Brain microvascular endothelial cell (primary cell): Measurements from ENCODE around the gene NBR1.
"Not testable (repeated sequence)": the region's sequence is repeated elsewhere in the genome, so short reads cannot be mapped to it uniquely, and the experiment has no call there.

Source experiments
- DNase-seq: peaks from one replicate; pipeline ENCODE4 v3.0.0-alpha.2; 2020
- H3K27ac ChIP-seq: fragments of 250-450 bp; sonication (Bioruptor Pico); 2 replicates; pipeline ENCODE4 v1.5.1; 2020; ENCODE audit warnings: mild to moderate bottlenecking, moderate library complexity
- H3K27me3 ChIP-seq: fragments of 250-450 bp; sonication (Bioruptor Pico); replicated peaks from 2 replicates; pipeline ENCODE4 v1.5.1; 2020; ENCODE audit warnings: mild to moderate bottlenecking
- H3K36me3 ChIP-seq: fragments of 250-450 bp; sonication (Bioruptor Pico); replicated peaks from 2 replicates; pipeline ENCODE4 v1.5.1; 2020; ENCODE audit warnings: mild to moderate bottlenecking
- H3K4me3 ChIP-seq: 2 replicates; pipeline ENCODE4 v1.5.1; 2011; ENCODE audit warnings: low read depth, mild to moderate bottlenecking, control low read depth, low read length, moderate library complexity
- in situ Hi-C: cut with HindIII; loops from 2 replicates; pipeline ENCODE4 v1.10.0; 2017; ENCODE audit warnings: low sequenced_read_pairs, low pct_ligation_motif_present
- TF ChIP-seq, protein P1 (sequence below): IDR thresholded peaks from 2 replicates; pipeline ENCODE4 v1.5.1; 2011; ENCODE audit warnings: low read depth, mild to moderate bottlenecking, moderate library complexity, low read length, control low read depth, inconsistent platforms; ENCODE audit errors: missing control alignments

NBR1 gene

GRCh38 chr17:43200127-43200526 lies 29.1 kb downstream of the NBR1 start:
- peak; percentile 3 for DNase-seq
- peaks cover 73% of the 10 kb centered on the region for H3K36me3 ChIP-seq
- TF ChIP-seq, protein P1, sequence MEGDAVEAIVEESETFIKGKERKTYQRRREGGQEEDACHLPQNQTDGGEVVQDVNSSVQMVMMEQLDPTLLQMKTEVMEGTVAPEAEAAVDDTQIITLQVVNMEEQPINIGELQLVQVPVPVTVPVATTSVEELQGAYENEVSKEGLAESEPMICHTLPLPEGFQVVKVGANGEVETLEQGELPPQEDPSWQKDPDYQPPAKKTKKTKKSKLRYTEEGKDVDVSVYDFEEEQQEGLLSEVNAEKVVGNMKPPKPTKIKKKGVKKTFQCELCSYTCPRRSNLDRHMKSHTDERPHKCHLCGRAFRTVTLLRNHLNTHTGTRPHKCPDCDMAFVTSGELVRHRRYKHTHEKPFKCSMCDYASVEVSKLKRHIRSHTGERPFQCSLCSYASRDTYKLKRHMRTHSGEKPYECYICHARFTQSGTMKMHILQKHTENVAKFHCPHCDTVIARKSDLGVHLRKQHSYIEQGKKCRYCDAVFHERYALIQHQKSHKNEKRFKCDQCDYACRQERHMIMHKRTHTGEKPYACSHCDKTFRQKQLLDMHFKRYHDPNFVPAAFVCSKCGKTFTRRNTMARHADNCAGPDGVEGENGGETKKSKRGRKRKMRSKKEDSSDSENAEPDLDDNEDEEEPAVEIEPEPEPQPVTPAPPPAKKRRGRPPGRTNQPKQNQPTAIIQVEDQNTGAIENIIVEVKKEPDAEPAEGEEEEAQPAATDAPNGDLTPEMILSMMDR = no peak
- in situ Hi-C loops = no loop called here
- no peak overlapping the region for H3K4me3 ChIP-seq
- no peaks in the 10 kb centered on the region for H3K27me3 ChIP-seq
- no peak overlapping the region for H3K27ac ChIP-seq

GRCh38 chr17:43203013-43203412 lies 32.0 kb downstream of the NBR1 start:
- in situ Hi-C loops, H3K27ac ChIP-seq, H3K4me3 ChIP-seq, DNase-seq, H3K27me3 ChIP-seq: not testable (repeated sequence)
- H3K36me3 ChIP-seq = peaks cover 64% of the 10 kb centered on the region

GRCh38 chr17:43210576-43210975 lies 39.6 kb downstream of the NBR1 start:
- in situ Hi-C loops = no loop called here
- Histone ChIP-seq H3K27ac (no peak overlapping the region), H3K27me3 (no peaks in the 10 kb centered on the region), H3K36me3 (peaks cover 22% of the 10 kb centered on the region), H3K4me3 (no peak overlapping the region)
- DNase-seq = no peak
- TF ChIP-seq, protein P1 = no peak

DNA sequence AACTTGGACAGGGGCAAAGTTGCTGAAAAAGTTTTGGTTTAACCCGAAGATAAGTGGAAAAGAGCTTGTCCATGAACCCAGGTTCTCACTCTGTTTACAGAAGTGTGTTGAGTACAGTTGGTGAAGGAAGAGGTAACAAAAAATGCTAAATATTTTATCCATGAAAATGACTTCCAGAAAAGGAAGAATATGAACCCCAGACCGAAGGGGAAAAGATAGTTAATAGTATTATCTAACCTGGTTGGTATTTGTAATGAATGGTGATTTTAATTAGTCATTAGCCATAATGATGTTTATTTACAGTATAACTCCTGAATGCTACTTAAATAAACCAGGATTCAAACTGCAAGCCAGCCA lies 40.1 kb downstream of the NBR1 start:
- Histone ChIP-seq H3K27me3 (no peaks in the 10 kb centered on the region), H3K27ac (peak overlapping the region; percentile 80), H3K36me3 (peaks cover 27% of the 10 kb centered on the region), H3K4me3 (peak overlapping the region; percentile 79)
- TF ChIP-seq, protein P1 = no peak
- in situ Hi-C loops = no loop called here
- DNase-seq = no peak

- in situ Hi-C loops = no loop called here
- TF ChIP-seq, protein P1 = peak; percentile 63
- H3K36me3 ChIP-seq = peaks cover 31% of the 10 kb centered on the region
- H3K27ac ChIP-seq = peak within 1 kb of the TSS; percentile 80
- peak; percentile 62 for DNase-seq
- H3K4me3 ChIP-seq = peak within 1 kb of the TSS; percentile 79
- H3K27me3 ChIP-seq = no peaks in the 10 kb centered on the region
These were observed 40.7 kb downstream of the NBR1 start, which contains the start of gene TMEM106A for GRCh38 chr17:43211480-43212402. Gene TMEM106A, plus strand, starts transcription at chr17:43211875. Its CDS starts 1,167 bp downstream, at chr17:43213042.

- Histone ChIP-seq H3K27me3 (no peaks in the 10 kb centered on the region), H3K4me3 (peak overlapping the region; percentile 79), H3K36me3 (peaks cover 31% of the 10 kb centered on the region), H3K27ac (no peak overlapping the region)
- no peak for DNase-seq
- in situ Hi-C loops = no loop called here
- TF ChIP-seq, protein P1 = no peak
These were observed 41.9 kb downstream of the NBR1 start for GRCh38 chr17:43212641-43213490.
